CD4-positive, alpha-beta T cell (primary cell): ENCODE data around the gene NEK10. TPM values are rescaled to one million over a fixed set of nuclear protein-coding genes. Genes with fewer than 3 reads are reported as not detected.
"Not testable (repeated sequence)": the region's sequence is repeated elsewhere in the genome, so short reads cannot be mapped to it uniquely, and the experiment has no call there.

Source experiments
- ATAC-seq: fragments of 200-7000 bp; cut with Tn5 transposase; one replicate; pipeline ENCODE4 v1.10.0; 2022; ENCODE audit warnings: mild to moderate bottlenecking; ENCODE audit not compliant: poor library complexity
- CTCF ChIA-PET: fragments of 350-600 bp; sonication (Branson Sonifier 250); formaldehyde crosslinking; loops from one replicate; lab custom pipeline; 2021; ENCODE audit warnings: antibody characterized with exemption, inconsistent platforms; lab: Charles Lee
- POLR2A ChIA-PET: fragments of 350-600 bp; sonication (Branson Sonifier 250); formaldehyde crosslinking; loops from one replicate; lab custom pipeline; 2021; ENCODE audit warnings: antibody characterized with exemption, inconsistent platforms; lab: Charles Lee
- DNase-seq, 14 experiments: peaks; one replicate each; pipeline ENCODE4 v3.0.0-alpha.2; 2013 to 2020; ENCODE audit warnings: mixed read lengths in 2 of 14
- H3K27ac ChIP-seq, 2 donors: one replicate each; pipeline versions ENCODE4 v1.5.1 to v1.7.0; 2013; ENCODE audit warnings: low read length in 2 of 2, low read depth in 1 of 2, mild to moderate bottlenecking in 1 of 2
- H3K27me3 ChIP-seq, 2 experiments: 1 replicate in 1 of 2; 2 replicates in 1 of 2; pipeline versions ENCODE4 v1.6.1 to v1.7.0; 2013; ENCODE audit warnings: low read length in 2 of 2, control low read depth in 1 of 2, mild to moderate bottlenecking in 1 of 2, moderate library complexity in 1 of 2; ENCODE audit not compliant: insufficient read depth in 2 of 2, control insufficient read depth in 1 of 2
- H3K36me3 ChIP-seq: one replicate; pipeline ENCODE4 v1.6.1; 2013; ENCODE audit warnings: low read length, control low read depth; ENCODE audit not compliant: insufficient read depth
- H3K4me1 ChIP-seq: one replicate; pipeline ENCODE4 v1.6.1; 2013; ENCODE audit warnings: low read length, control low read depth; ENCODE audit not compliant: insufficient read depth
- H3K4me3 ChIP-seq: one replicate; pipeline ENCODE4 v1.5.1; 2013; ENCODE audit warnings: mild to moderate bottlenecking, low read length, moderate library complexity
- H3K9me3 ChIP-seq, 2 experiments: 1 replicate in 1 of 2; 2 replicates in 1 of 2; pipeline versions ENCODE4 v1.6.1 to v1.7.0; 2013; ENCODE audit warnings: low read length in 2 of 2, mild to moderate bottlenecking in 2 of 2, control low read depth in 1 of 2, moderate library complexity in 1 of 2; ENCODE audit not compliant: control insufficient read depth in 1 of 2, insufficient read depth in 1 of 2
- H3K27ac Mint-ChIP-seq: one replicate; pipeline ENCODE4 v1.8.0; 2020; ENCODE audit warnings: mixed read lengths
- H3K27me3 Mint-ChIP-seq: one replicate; pipeline ENCODE4 v1.8.0; 2021; ENCODE audit warnings: mixed read lengths
- H3K36me3 Mint-ChIP-seq: one replicate; pipeline ENCODE4 v1.8.0; 2021; ENCODE audit warnings: low read depth, mixed read lengths
- H3K4me1 Mint-ChIP-seq: one replicate; pipeline ENCODE4 v1.8.0; 2021; ENCODE audit warnings: low read depth, mixed read lengths
- H3K4me3 Mint-ChIP-seq: one replicate; pipeline ENCODE4 v1.8.0; 2020; ENCODE audit warnings: mild to moderate bottlenecking, mixed read lengths
- H3K9me3 Mint-ChIP-seq: one replicate; pipeline ENCODE4 v1.8.0; 2020; ENCODE audit warnings: mixed read lengths
- CTCF ChIP-seq: fragments of 200-600 bp; IDR thresholded peaks from one replicate; pipeline ENCODE4 v1.8.0; 2022; ENCODE audit warnings: antibody characterized with exemption, mild to moderate bottlenecking
- intact Hi-C, 2 experiments: fragments of 100-400 bp; cut with DNase I in 1 of 2; cut with micrococcal nuclease in 1 of 2; formaldehyde crosslinking; loops; one replicate each; pipeline versions ENCODE4 v1.15.1 to v1.9.0; 2023 to 2025; cut with DNase I, micrococcal nuclease
- total RNA-seq, 174 experiments: library from RNA in 2 of 174; stranded (reverse) in 2 of 174; gene quantifications; one replicate each; pipeline ENCODE4 v1.2.3 and lab custom pipeline; 2021 to 2026

The NEK10 gene
- total RNA-seq, 2 experiments from 2014 or later, result 0.61 to 0.77 TPM

- no peak for DNase-seq
- POLR2A ChIA-PET, result no interaction called here
Observed at GRCh38 chr3:27310688-27311087, 58.5 kb downstream of the NEK10 start.

GRCh38 chr3:27307566-27307965 is 61.6 kb downstream of the NEK10 start:
- no peak overlapping the region for H3K4me3 ChIP-seq
- H3K27me3 Mint-ChIP-seq, result peaks cover 5% of the 10 kb centered on the region
- no peaks in the 10 kb centered on the region for H3K27me3 ChIP-seq
- intact Hi-C loops, result no loop called here
- CTCF ChIA-PET, result no interaction called here
- no peaks in the 10 kb centered on the region for H3K4me1 Mint-ChIP-seq
- no peaks in the 10 kb centered on the region for H3K9me3 ChIP-seq
- H3K9me3 Mint-ChIP-seq, result no peaks in the 10 kb centered on the region
- no peak for TF ChIP-seq CTCF
- ATAC-seq (no peak), DNase-seq (no peak)
- H3K4me3 Mint-ChIP-seq, result no peak overlapping the region
- H3K27ac Mint-ChIP-seq, result no peak overlapping the region
- no peaks in the 10 kb centered on the region for H3K4me1 ChIP-seq
- no peak overlapping the region for H3K27ac ChIP-seq
- POLR2A ChIA-PET, result no interaction called here
- no peaks in the 10 kb centered on the region for H3K36me3 Mint-ChIP-seq
- H3K36me3 ChIP-seq, result no peaks in the 10 kb centered on the region

More at GRCh38 chr3:27310688-27311087, 58.5 kb downstream of the NEK10 start:
- Mint-ChIP-seq H3K9me3 (no peaks in the 10 kb centered on the region), H3K27ac (no peak overlapping the region), H3K4me3 (no peak overlapping the region), H3K36me3 (no peaks in the 10 kb centered on the region), H3K27me3 (peaks cover 5% of the 10 kb centered on the region), H3K4me1 (no peaks in the 10 kb centered on the region)
- no peaks in the 10 kb centered on the region for H3K27me3 ChIP-seq
- no peaks in the 10 kb centered on the region for H3K4me1 ChIP-seq
- CTCF ChIA-PET, result no interaction called here
- no peak for ATAC-seq
- intact Hi-C loops, result loop anchor here (5.0 kb wide), 2 partner anchors 57 to 1022 kb away; partner anchors contain the start of gene NEK10 (in 1 of the 2)
- no peaks in the 10 kb centered on the region for H3K9me3 ChIP-seq
- TF ChIP-seq CTCF, result no peak
- no peak overlapping the region for H3K27ac ChIP-seq
- H3K4me3 ChIP-seq, result no peak overlapping the region
- H3K36me3 ChIP-seq, result no peaks in the 10 kb centered on the region

- TF ChIP-seq CTCF, result no peak
- no peak overlapping the region for H3K27ac Mint-ChIP-seq
Observed at GRCh38 chr3:27302891-27303290, 66.3 kb downstream of the NEK10 start.

DNA sequence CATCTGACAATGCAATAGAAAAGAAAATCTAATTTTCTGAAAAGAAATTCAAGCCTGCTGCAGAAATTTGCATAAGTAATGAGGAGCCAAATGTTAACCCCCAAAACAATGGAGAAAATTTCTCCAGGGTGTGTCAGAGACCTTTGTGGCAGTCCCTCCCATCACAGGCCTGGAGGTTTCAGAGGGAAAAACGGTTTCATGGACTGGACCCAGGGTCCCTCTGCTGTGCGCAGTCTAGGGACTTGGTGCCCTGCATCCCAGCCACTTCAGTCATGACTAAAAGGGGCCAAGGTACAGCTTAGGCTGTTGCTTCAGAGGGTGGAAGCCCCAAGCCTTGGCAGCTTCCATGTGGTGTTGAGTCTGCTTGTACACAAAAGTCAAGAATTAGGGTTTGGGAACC is 70.2 kb downstream of the NEK10 start:
- H3K4me3 ChIP-seq, POLR2A ChIA-PET, H3K27me3 ChIP-seq, H3K36me3 ChIP-seq, H3K27me3 Mint-ChIP-seq, CTCF ChIA-PET, H3K4me1 ChIP-seq, H3K27ac Mint-ChIP-seq, H3K9me3 Mint-ChIP-seq, DNase-seq, H3K27ac ChIP-seq, H3K4me1 Mint-ChIP-seq, intact Hi-C loops, ATAC-seq, H3K4me3 Mint-ChIP-seq: not testable (repeated sequence)
- H3K9me3 ChIP-seq, result peaks cover 0 to 12% of the 10 kb centered on the region in 2 experiments
- H3K36me3 Mint-ChIP-seq, result peaks cover 10% of the 10 kb centered on the region

More at GRCh38 chr3:27302891-27303290, 66.3 kb downstream of the NEK10 start:
- DNase-seq (no peak), ATAC-seq (no peak)
- H3K4me3 Mint-ChIP-seq, result no peak overlapping the region
- H3K36me3 Mint-ChIP-seq, result peaks cover 10% of the 10 kb centered on the region
- H3K36me3 ChIP-seq, result no peaks in the 10 kb centered on the region
- CTCF ChIA-PET, result no interaction called here
- no peaks in the 10 kb centered on the region for H3K4me1 Mint-ChIP-seq
- peaks cover 0 to 12% of the 10 kb centered on the region in 2 experiments for H3K9me3 ChIP-seq
- H3K4me3 ChIP-seq, result no peak overlapping the region
- POLR2A ChIA-PET, result no interaction called here
- intact Hi-C loops, result no loop called here
- no peak overlapping the region for H3K27ac ChIP-seq
- peaks cover 8% of the 10 kb centered on the region for H3K9me3 Mint-ChIP-seq
- no peaks in the 10 kb centered on the region for H3K27me3 ChIP-seq
- H3K27me3 Mint-ChIP-seq, result no peaks in the 10 kb centered on the region
- H3K4me1 ChIP-seq, result no peaks in the 10 kb centered on the region
